HG02852 (cell line): ENCODE results near the gene NCBP1.
"Not testable (repeated sequence)": the region's sequence is repeated elsewhere in the genome, so short reads cannot be mapped to it uniquely, and the experiment has no call there.

Source experiments
- ATAC-seq: cut with Tn5 transposase; IDR thresholded peaks from one replicate; pipeline ENCODE4 v1.9.1; 2021; ENCODE audit warnings: mild to moderate bottlenecking, moderate library complexity; ENCODE audit not compliant: unreplicated experiment

Gene NCBP1

GRCh38 chr9:97672403-97672802 lies 38.8 kb downstream of the NCBP1 start:
- ATAC-seq = no peak

DNA sequence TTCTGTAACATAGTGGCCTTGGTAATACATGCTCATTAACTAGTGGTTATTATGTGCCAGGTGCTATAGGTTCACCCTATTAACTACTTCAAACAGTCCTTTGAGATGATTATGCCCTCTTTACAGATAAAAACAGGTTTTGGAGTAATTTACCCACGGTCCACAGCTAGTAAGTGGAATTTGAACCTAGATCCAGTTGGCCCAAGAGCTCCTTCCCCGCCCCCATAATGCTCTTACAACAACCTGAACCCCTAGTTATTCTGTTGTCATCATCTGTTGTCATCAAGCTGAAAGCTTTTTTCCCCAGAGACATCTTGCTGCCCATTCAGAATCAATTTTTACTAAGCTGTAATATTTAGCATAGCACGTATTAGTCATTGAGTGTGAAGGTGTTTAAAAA lies 40.3 kb downstream of the NCBP1 start:
- ATAC-seq = no peak

GRCh38 chr9:97675655-97676054 lies 42.0 kb downstream of the NCBP1 start:
- ATAC-seq = peak; percentile 82

GRCh38 chr9:97682242-97682641 lies 48.6 kb downstream of the NCBP1 start:
- no peak for ATAC-seq

GRCh38 chr9:97688654-97689053 lies 55.0 kb downstream of the NCBP1 start:
- ATAC-seq = no peak

- no peak for ATAC-seq
Measured at GRCh38 chr9:97689401-97690180, 56.0 kb downstream of the NCBP1 start.

DNA sequence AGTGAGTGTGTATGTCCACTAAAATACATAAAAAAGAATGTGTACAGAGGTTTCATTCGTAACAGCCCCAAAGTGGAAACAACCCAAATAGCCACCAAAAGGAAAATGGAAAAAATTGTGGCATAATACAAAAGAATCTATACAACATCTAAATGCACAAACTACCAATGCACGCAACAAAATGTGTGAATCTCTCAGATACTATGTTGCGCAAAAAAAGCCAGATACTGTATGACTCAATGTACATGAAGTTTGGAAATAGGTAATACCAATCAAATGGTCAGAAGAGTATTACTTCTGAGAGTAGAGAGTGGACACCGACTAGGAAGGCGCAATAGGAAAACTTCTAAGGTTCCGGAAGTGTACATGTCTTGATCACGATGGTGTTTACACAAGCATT lies 61.1 kb downstream of the NCBP1 start:
- no peak for ATAC-seq

- no peak for ATAC-seq
Measured at GRCh38 chr9:97695390-97695789, 61.8 kb downstream of the NCBP1 start.

DNA sequence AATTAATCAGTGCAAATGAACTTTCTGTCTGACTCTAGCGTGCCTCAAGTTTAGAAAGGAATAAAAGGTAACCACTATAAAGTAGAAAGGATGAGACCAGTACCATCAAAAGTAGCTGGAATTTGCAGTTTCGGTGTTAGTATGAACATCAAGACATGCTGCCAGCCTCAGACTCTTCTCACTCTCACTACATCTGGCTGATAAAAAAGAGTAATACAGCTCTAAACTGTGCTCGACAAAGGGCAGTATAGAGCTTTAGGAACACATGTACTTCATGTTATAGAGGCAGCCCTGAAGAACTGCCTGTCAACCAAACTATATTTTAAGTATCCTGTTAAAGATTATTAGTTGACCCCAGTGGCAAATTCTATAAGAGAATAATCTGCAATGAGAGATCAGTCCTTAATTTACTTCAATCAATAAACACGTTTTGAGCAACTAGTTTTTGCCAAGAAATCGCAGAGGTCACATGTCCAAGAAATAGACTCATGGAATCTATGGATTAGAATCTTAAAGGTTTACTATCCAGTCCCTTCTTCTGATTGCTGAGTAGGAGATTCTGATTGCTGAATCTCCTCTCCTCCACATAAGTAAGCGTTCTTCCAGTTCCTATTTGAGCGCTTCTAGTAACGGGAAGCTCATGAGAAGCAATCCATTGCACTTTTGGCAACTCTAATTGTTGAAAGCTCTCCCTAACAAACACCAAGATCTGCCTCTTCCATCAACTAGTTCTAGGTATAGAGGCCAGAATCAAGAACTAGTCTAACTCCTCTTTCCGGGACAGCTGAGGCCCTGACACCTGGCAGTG lies 62.6 kb downstream of the NCBP1 start:
- ATAC-seq = no peak

DNA sequence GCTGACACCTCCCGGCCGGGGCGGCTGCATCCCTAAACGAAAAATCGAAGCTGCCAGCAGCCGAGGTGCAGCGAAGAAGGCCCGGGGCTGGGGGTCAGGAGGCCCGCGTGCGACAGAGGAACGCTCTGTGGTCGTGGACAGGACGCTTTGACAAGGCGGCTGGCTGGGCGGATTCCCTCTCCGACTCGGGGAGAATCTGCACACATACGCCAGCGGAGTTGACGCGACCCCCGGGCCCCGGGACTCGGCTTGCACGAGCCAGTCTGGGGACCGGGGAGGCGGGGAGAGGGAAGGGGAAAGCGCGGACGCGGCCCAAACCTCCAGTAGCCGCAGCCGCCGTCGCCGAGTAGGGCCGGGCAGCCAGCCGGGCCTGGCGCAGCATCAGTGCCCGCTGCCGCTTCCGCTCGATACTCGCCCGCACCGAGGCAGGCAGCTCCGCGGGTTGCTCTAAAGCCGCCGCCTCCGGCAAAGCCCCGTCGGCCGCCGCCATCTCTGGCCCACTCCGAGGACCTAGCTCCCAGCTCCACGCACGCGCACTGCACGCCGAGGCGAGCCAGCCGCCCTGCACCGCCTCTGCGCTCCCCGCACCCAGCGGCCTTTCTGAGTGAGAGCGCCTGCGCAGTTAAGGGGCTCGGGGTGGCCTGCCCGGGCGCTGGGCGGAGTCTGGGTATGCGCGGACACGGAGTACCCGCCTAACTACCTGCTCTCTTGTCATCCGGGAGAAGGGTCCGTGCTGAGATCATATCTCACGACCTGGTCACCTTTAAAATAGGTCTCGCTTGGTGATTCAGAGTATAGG lies 63.4 kb downstream of the NCBP1 start, which contains the start of gene XPA:
TSS of gene XPA (minus strand) at position 538 of the 799 bp plus-strand sequence. CDS start at position 490, 48 bp downstream.
- peak; percentile 92 for ATAC-seq

GRCh38 chr9:97697837-97698236 lies 64.2 kb downstream of the NCBP1 start:
- no peak for ATAC-seq

DNA sequence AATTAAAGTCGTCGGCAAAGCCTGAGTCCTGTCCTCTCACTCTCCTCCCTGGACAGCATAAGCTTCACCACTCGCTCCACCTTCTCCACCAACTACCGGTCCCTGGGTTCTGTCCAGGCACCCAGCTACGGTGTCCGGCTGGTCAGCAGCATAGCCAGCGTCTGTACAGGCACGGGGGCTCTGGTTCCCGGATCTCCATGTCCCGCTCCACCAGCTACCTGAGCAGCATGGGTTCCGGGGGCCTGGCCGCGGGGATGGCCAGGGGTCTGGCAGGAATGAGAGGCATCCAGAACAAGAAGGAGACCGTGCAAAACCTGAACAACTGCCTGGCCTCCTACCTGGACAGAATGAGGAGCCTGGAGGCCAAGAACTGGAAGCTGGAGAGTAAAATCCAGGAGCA lies 65.2 kb downstream of the NCBP1 start:
- ATAC-seq = no peak

GRCh38 chr9:97699281-97699680 lies 65.7 kb downstream of the NCBP1 start:
- not testable (repeated sequence) for ATAC-seq

- ATAC-seq = not testable (repeated sequence)
Measured at GRCh38 chr9:97699824-97700223, 66.2 kb downstream of the NCBP1 start.

DNA sequence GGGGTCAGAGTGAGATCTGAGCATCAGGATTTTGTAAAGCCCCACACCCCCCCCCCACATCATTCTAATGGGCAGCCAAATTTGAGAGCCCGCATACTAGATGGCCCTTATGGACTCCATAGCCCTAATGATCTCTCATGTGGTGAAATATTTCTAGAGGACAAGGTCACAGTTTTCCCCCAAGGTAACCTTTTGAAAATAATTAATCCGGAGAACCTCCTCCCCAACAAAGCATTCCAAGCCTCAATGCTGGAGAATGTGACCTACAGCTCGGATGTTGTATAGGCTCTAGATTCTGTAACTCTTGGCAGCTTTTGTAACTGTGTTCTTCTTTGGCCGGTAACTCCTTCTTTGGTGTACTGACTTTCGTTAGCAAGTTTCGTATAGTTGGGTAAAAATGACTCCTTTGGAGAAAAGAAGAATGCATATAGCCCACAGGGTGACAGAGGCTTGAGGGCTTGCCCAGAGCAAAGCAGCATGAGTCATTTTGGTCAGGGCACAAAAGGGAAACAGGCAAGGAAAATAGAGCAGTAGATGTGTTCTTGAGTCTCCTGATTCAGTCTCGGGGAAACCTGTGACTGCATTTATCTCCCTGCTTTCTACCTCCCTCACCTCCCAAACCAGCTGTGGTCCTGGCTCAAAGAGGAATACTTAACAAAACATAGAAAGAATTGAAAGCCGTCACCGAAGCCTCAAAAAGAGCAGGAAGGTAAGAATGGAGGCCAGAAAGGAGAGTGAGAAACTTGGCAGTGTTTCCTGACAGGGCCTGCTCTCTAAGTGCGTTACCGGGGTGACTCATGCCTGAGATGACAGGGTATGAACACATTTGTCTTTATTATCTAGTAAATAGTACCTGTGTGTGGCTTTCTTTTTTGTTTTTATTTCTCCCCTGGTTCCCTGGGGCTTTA lies 70.1 kb downstream of the NCBP1 start:
- ATAC-seq = no peak

GRCh38 chr9:97704345-97704677 lies 70.7 kb downstream of the NCBP1 start:
- no peak for ATAC-seq

DNA sequence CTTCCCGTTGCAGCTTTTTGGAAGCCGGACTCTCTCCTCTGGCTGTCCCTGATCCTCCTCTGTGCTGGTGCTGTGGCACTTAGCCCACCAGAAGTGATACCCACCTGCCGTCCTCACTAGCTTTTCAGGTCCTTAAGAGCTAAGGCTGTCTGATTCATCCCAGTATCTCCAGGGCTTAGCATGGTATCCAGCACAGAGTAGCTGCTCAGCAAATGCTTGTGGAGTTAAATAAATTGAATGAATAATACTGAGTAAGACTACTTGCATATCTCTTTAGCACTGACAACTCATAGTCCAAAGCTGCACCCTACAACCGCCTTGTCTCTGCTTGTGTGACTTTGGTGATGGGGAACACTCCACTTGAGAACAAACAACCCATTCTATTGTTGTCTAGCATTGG lies 71.2 kb downstream of the NCBP1 start:
- ATAC-seq = no peak

- no peak for ATAC-seq
Measured at GRCh38 chr9:97705354-97705950, 71.8 kb downstream of the NCBP1 start.

GRCh38 chr9:97706246-97706645 lies 72.6 kb downstream of the NCBP1 start:
- ATAC-seq = no peak
